CD1c-positive myeloid dendritic cell (primary cell): ENCODE measurements around the gene BBX.

ENCODE experiments used
- DNase-seq: peaks from one replicate; pipeline ENCODE4 v3.0.0-alpha.2; 2016; ENCODE audit errors: extremely low spot score

Gene BBX

GRCh38 chr3:107745354-107745753 lies 222.6 kb downstream of the BBX start:
- no peak for DNase-seq

GRCh38 chr3:107752202-107752990 lies 229.6 kb downstream of the BBX start:
- no peak for DNase-seq

- peak; percentile 39 for DNase-seq
Measured at GRCh38 chr3:107753494-107753893, 230.7 kb downstream of the BBX start.

GRCh38 chr3:107753976-107754375 lies 231.2 kb downstream of the BBX start:
- DNase-seq = no peak

- no peak for DNase-seq
Measured at GRCh38 chr3:107756649-107757048, 233.9 kb downstream of the BBX start.

- DNase-seq = no peak
Measured at GRCh38 chr3:107757140-107757539, 234.4 kb downstream of the BBX start.

- DNase-seq = no peak
Measured at GRCh38 chr3:107760144-107760543, 237.4 kb downstream of the BBX start.

- DNase-seq = no peak
Measured at GRCh38 chr3:107761391-107761790, 238.6 kb downstream of the BBX start.

GRCh38 chr3:107765524-107765923 lies 242.8 kb downstream of the BBX start:
- no peak for DNase-seq

GRCh38 chr3:107767897-107768605 lies 245.3 kb downstream of the BBX start:
- DNase-seq = no peak

- peak; percentile 3 for DNase-seq
Measured at GRCh38 chr3:107769882-107770281, 247.1 kb downstream of the BBX start.

- DNase-seq = no peak
Measured at GRCh38 chr3:107772016-107772415, 249.3 kb downstream of the BBX start.

GRCh38 chr3:107775974-107776373 lies 253.2 kb downstream of the BBX start:
- no peak for DNase-seq

- no peak for DNase-seq
Measured at GRCh38 chr3:107781253-107781652, 258.5 kb downstream of the BBX start.

- no peak for DNase-seq
Measured at GRCh38 chr3:107782054-107782453, 259.3 kb downstream of the BBX start.

GRCh38 chr3:107790612-107791011 lies 267.9 kb downstream of the BBX start:
- DNase-seq = no peak

GRCh38 chr3:107791027-107791426 lies 268.3 kb downstream of the BBX start:
- DNase-seq = no peak

- DNase-seq = no peak
Measured at GRCh38 chr3:107791450-107791849, 268.7 kb downstream of the BBX start.

GRCh38 chr3:107794664-107795443 lies 272.1 kb downstream of the BBX start:
- DNase-seq = no peak

- no peak for DNase-seq
Measured at GRCh38 chr3:107795514-107796094, 272.8 kb downstream of the BBX start.

- DNase-seq = no peak
Measured at GRCh38 chr3:107796791-107797190, 274.0 kb downstream of the BBX start.

- DNase-seq = no peak
Measured at GRCh38 chr3:107797586-107797985, 274.8 kb downstream of the BBX start.
